Measurements from ENCODE around the gene ZNF605.
"Not testable (repeated sequence)": the region's sequence is repeated elsewhere in the genome, so short reads cannot be mapped to it uniquely, and the experiment has no call there.

The ZNF605 gene

DNA sequence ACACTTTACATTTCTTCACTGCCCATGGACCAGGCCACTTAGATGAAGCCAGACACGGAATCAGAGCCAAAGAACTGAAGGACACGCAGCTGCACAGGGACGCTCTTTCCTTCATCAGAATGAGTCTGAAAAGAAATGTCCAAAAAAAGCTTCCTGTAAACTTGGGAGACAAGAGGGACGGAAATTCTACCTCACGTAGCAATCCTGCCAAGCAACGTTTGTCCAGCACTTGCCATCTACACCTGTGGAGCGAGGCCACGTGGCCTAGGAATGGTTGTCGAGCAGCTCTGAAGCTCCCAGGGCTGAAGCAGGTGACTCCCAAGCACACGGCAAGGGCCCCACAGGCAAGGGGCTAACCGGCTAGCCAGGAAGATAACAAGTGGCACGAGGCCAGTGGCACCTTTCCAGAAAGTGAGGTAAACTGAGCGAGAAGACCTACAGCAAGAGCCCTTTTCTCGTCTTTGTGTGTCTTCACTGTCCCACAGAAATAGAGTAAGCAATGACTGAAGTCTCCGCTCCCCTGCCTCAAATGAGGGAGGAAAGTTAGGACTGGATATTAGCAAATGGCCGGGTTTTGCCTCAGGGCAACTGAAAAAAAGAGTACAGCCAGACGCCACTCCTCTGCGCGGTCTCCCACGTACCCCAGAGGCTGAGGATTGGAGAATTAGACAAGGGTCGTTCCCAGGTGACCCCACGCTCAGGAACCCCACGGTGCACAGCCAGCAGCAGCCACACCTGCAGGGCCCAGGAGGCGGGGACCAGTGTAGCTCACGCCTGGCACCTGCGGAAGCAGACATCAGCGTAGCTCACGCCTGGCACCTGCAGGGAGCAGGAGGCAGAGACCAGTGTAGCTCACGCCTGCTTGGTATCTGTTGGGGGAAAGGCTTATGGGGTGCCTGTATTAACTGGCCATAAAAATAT lies 7.7 kb downstream of the ZNF605 start:
- no peak for DNase-seq

DNA sequence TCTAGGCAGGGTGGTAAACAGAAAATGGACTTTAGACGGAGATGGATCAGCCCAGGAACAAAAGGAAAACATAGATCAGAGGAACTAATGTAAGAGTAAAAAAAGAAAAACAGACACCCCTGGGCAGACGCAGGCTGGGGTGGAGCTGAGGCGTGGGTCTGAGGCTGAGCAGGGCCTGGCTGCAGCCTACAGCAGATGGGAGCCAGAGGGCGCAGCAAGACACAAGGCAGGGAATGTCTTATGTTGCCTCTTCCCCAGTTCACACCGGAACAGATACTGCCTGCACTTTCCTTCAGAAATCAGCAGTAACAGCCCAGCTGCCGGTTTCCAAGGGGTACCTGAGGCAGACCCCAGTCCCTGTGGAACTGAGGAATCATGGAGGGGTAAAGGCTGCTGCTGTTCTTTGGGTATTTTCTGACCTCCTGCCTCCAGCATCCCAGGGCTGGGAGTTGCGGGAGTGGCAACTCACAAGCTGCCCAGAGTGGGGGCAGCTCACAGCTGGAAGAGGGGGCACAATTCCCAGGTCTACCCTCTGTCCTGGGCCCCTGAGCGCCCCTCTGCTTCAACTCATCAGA lies 9.8 kb downstream of the ZNF605 start:
- DNase-seq = no peak

DNA sequence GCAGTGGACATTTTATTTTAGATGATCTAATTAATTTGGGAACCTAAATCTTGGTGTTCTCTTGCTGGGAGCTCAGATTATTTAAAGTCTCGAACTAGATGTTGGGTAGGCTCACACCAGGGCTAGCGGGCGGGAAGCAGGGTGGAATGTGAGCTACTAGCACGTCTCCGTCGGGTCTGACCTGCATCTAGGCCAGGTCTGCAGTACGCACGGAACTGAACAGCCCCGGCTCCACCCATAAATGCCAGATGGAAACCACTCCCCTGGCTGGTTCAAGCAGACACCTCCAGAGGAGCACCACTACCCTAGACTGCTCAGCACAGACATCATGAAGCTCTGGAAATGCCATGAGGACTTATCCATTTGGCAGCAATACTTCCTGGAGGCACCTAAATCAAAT lies 10.3 kb downstream of the ZNF605 start:
- DNase-seq = no peak

DNA sequence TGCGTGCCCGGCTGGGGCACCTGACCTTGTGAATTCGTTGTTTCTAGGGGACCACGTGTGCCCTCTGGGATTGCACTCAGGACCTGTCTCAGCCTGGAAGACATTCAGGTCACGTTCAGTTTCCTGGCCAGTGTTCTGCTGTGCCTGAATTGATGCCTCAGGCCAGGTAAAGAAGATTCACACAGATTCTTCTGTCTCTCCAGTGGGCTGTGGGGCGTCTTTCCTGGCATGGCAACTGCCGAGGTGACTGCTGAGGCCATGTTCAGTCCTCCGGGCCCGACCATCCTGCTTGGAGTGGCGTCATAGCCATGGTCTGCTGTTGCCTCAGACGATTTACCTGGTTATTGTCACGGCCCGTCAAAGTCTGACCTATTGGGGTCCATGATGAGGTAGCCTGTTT lies 13.5 kb downstream of the ZNF605 start:
- no peak for DNase-seq

DNA sequence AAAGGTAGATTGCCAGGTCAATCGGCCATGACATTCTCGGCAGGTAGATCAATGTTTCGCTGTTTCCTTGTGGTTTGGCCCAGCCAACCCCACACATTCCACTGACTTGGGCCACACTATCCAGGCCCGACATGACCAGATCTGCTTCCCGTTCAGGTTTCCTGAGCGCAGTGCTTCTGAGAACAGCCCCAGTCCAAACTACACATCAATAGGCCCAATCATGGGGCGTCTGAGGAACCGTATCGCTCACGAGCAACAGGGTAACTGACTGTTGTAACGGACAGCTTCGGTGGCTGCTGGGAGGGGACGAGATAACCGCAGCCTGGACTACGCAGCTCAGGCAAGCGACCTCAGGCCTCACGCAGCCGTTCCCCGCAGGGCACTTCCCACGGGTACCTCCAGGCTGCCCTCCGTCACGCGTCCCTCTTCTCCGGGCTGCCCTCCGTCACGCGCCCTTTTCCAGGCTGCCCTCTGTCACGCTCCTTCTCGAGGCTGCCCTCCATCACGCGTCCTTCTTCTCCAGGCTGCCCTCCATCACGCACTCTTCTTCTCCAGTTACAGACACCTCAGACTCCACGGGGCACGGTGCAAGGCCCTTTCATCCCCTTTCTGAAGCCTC lies 14.7 kb downstream of the ZNF605 start:
- no peak for DNase-seq

DNA sequence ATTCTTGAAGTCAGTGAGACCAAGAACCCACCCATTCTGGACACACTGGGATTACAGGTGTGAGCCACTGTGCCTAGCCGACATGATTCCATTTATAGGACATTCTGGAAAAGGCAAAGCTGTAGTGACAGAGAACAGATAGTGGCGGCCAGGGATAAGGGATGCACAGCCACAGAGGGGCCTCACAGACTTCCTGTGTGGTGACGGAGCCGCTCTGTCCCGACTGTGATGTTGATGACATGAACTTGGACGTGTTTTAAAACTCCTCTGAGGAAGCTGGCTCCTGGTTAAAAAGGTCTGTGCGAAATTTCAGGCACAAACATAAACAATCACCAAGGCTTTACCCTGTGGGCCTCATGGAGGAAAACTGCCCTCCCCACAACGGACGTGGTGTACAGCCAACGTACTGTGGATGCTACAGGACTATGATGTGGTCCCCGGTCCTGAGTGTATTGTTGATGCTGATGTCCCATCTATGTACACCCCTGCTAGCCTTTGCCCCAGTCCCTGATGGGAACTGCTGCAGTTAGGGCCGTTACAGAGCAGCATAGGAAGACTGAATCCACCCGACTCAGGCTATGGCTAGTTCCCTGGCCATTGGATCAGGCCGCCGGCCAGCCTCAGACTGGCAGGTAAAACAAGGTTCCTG lies 15.9 kb downstream of the ZNF605 start:
- DNase-seq = no peak

DNA sequence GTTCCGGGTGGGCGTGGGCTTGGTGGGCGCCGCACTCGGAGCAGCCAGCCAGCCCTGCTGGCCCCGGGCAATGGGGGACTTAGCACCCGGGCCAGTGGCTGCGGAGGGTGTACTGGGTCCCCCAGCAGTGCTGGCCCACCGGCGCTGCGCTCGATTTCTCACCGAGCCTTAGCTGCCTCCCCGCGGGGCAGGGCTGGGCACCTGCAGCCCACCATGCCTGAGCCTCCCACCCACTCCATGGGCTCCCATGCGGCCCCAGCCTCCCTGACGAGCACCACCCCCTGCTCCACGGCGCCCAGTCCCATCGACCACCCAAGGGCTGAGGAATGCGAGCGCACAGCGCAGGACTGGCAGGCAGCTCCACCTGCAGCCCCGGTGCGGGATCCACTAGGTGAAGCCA lies 17.3 kb downstream of the ZNF605 start:
- not testable (repeated sequence) for DNase-seq

DNA sequence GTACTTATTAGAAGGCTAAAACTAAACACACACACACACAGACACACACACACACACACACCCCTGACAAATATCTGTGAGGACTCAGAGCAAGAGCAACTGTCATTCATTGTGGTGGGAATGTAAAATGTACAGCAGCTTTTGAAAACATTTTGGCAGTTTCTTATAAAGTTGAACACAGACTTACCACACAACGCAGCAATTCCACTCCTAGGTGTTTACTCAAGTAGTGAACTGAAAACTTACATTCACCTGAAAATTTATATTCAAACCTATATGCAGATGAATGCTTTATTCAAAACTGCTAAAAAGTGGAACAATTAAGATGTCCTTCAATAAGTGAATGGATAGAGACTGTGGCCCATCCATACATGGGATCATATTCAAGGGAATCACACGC lies 18.6 kb downstream of the ZNF605 start:
- no peak for DNase-seq

DNA sequence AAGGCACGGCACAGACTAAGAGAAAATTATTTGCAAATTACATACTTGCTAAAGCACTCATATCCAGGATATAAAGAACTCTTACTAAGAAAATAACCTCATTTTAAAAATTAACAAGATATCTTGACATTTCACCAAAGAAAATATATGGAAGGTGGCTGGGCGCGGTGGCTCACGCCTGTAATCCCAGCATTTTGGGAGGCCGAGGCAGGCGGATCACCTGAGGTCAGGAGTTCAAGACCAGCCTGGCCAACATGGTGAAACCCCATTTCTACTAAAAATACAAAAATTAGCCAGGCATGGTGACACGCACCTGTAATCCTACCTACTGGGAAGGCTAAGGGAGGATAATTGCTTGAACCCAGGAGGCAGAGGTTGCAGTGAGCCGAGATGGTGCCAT lies 19.2 kb downstream of the ZNF605 start:
- not testable (repeated sequence) for DNase-seq

DNA sequence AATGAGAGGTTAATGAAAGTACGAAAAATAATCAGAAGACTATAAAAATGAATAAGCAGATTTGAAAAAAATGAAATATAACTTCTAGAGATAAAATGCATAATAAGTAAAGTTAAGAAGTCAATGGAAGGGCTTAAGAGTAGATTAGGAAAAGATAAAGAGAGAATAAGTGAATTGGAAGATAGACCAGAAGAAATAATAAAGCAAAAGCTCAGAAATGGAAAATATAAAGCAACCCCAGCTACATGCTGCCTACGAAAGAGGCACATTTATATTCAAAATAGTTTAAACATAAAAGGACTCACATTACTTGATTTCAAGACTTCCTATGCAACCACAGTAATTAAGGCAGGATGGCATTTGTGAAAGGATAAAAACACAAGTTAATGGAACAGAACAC lies 19.9 kb downstream of the ZNF605 start:
- DNase-seq = no peak

DNA sequence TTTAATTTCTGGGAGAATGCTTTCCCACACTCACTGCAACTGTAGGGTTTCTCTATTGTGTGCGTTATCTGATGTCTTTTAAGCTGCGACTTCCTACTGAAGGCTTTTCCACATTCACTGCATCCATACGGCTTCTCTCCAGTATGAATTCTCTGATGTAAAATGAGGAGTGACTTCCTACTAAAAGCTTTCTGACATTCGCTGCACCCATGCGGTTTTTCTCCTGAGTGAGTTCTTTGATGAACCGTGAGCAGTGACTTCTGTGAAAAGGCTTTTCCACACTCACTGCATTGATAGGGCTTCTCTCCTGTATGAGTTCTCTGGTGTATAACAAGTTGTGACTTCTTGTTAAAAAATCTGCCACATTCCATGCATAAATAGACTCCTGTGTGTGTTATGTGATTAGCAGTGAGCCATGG lies 29.7 kb downstream of the ZNF605 start:
- no peak for DNase-seq

DNA sequence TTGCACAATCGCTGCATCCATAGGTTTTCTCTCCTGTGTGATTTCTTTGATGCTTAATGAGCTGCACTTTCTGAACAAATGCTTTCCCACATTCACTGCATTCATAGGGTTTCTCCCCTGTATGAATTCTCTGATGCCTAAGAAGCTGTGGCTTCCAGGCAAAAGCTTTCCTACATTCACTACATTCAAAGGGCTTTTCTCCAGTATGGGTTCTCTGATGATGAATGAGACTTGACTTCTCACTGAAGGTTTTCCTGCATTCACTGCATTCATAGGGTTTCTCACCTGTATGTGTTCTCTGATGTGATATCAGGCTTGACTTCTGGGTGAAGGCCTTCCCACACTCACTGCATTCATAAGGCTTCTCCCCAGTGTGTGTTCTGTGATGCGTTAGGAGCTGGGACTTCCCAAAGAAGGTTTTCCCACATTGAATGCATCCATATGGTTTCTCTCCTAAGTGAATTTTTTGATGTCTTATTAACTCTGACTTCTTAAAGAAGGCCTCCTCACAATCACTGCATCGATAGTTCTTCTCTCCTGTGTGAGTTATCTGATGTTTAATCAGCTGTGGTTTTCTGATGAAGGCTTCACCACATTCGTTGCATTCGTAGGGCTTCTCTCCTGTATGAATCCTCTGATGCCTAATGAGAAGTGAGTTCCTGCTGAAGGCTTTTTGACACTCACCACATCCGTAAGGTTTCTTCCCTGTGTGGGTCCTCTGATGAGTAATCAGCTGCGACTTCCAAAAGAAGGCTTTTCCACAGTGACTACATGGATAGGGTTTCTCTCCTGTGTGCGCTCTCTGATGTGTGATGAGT lies 30.3 kb downstream of the ZNF605 start:
- DNase-seq = no peak

DNA sequence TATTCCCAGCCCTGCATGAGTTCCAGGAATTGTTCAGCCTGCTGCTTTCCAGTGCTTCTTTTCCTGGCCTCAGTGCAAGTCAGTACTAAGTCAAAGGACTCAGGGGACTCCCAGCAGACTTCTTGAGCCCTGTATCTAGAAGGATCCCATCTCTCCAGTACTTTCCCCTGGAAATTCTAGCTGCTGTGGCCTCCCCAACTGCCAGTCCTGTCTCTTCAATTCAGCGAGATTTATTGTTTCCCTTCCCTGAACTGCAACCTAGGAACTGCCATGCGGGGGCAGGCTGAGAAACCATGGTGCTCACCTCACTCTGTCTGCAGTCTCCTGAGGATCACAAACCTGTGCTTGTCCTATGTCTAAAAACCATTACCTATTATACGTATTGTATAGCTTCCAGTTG lies 31.8 kb downstream of the ZNF605 start:
- DNase-seq = no peak

DNA sequence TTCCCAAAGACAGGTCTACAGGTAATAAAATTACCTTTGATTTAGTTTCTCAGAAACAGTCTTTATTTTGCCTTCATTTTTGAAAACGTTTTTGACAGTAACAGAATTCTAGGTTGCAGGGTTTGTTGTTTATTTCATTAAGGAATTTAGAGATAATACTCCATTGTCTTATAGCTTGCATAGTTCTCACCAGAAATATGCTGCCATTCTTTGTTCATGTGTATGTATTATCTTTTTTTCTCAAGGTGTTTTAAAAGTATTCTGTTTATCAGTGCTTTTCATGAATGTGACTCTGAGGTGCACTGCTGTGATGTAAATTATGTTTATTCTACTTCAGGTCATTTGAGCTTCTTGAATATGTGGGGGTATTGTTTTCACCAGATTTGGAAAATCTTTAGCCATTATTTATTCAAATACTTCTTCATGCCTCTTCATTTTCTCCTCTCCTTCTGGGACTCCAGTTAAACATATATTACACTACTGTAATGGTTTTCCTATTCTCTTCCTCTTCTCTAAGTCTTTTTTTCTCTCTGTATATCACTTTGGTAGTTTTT lies 32.7 kb downstream of the ZNF605 start:
- DNase-seq = no peak

DNA sequence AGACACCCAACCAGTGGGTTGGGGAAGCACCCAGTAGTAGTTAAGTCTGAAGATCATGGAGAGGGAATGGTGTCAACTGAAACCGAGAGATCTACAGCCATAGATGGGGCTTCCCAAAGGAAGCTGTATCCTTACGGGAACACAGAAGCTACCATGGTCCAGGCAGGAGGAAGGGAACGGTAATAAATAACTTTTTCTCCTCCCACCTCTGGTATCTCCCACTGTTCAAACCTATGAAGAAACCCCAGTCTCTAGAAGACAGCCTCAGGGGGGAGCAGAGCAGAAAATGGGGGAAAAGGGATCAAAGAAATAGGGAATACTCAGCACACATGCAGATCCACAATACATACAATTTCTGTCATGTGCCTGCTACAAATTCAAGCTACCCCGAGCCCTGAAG lies 33.4 kb downstream of the ZNF605 start:
- DNase-seq = no peak

DNA sequence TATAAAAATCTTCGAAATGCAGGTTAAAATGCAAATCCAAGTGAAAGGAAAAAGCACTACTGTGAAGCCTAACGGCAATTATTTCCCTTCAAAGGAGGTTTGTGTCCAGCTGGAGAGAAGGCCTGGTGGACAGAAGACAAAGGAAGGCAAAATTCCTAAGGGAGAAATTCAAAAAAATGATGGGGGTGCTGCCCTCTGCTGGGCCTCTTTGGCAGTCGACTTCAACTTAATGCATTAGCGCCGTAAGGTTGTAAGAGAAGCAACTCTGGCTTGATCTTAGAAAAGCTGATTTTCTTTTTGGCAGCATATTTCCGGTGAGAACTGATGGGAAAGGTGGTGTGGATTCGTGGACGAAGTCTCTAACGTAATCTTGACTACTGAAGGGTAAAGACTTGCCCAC lies 34.4 kb downstream of the ZNF605 start:
- DNase-seq = no peak

DNA sequence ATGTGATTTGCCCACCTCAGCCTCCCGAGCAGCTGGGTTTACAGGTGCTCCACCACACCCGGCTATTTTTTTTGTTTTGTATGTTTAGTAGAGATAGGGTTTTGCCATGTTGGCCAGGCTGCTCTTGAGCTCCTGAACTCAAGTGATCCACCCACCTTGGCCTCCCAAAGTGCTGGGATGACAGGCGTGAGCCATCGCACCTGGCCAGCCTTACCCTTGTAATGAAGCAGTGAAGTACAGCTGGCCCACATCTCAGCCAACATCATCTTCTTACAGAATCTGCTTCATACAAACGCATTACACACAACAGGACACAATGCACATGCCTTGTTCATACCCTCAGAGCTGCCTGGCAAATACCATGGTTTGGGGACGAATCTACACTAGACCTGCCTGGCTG lies 37.4 kb downstream of the ZNF605 start:
- DNase-seq = no peak

DNA sequence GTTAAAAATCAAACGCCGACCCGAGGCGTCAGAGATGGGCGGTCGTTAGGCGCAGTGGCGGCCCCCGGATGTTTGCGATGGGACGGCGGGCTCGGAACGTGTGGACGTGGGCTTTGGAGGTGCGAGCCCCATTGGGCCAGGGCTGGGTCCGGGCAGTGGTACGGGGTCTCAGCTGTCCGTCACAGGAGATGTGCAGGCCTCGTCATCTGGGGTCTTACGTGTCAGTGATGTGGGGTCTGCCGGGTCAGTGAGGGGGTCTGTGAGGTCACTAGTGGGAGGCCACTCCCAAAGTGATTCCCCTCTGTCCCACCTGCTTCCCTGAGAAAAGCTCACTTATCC lies 47.1 kb downstream of the ZNF605 start:
- no peak for DNase-seq

DNA sequence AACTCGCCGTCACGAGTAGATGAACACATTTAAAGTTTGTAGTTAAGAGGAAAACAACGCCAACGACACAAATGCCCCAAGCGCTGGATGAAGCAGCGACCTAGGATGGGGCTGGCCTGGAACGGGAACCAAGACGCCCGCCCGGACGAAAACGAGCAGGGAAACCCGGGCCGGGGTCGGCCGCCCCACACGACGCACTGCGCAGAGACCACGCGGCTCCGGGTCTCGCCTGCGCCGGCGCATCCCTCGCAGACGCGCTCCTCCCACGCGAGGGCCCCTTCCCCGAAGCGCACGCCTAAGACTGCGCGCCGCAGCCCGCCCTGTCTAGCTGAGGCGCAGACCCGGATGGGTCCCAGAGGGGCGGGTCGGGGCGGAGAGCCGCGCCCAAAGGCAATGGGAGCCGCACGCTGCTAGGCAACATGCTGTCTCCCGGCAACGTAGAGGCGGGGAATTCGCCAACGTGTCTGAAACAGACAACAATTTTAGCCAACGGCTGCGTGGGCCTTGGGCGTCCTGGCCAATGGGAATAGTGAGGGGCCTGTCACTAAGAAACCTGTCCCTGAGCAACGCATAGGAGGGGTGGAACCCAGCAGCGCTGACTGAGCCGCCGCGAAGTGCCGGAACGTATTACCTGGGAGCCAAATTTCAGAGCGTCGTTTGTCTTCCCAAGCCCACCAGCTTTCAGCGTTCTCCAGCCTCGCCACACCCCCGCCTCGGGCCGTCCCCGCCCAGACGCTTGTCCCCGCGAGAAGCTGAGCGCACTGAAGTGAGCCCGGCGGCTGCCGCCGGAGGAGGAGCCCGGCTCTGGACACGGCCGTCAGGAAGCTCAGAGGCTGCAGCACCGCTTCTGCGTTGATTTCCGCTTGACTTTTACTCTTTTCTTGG lies 47.7 kb downstream of the ZNF605 start:
- DNase-seq = peak; percentile 89

DNA sequence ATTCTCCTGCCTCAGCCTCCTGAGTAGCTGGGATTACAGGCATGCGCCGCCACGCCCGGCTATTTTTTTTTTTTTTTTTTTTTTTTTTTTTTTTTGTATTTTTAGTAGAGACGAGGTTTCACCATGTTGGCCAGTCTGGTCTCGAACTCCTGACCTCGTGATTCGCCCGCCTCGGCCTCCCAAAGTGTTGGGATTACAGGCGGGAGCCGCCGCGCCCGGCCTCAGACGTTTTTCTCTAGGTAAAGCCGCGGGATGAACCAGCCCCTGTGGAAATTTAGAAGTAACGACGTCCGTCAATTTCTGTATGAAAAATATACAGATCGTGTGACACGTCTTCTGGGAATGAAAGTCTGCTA lies 48.3 kb downstream of the ZNF605 start:
- DNase-seq = not testable (repeated sequence)

DNA sequence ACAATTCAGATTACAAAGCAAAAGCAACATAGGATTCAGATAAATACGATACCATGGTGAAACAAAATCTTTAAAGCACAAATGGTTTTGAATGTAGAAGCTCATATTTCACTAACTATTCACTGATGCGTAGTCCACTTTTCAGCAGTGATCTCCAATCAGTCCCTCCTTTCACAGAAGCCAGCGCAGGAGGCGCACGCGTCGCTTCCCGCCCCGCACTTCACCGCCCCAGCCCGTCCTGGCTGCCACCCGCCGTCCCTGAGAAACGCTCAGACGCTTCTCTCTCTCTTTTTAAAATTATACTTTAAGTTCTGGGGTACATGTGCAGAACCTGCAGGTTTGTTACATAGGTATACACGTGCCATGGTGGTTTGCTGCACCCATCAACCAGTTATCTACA lies 48.9 kb downstream of the ZNF605 start:
- DNase-seq = no peak

All from NCI-H187 treated with DMSO at 0.1 percent for 48 hours (cell line).